Gastrocnemius medialis (tissue), 4 donors: Measurements from ENCODE around the gene CSNK2B.

Experiments
- POLR2A ChIP-seq, 2 donors: fragments of 450-650 bp; IDR thresholded peaks; one replicate each; pipeline ENCODE4 v1.6.1; 2017; ENCODE audit warnings: antibody characterized with exemption in 2 of 2, mild to moderate bottlenecking in 2 of 2, moderate library complexity in 2 of 2
- TF ChIP-seq, protein P1 (sequence below), 5 experiments: fragments of 450-650 bp in 3 of 5; fragments of 200-600 bp in 2 of 5; sonication (generic) in 2 of 5; IDR thresholded peaks in 4 of 5; conservative IDR thresholded peaks in 1 of 5; 1 replicate in 4 of 5; 2 replicates in 1 of 5; pipeline ENCODE4 v1.5.1; 2016 to 2019; ENCODE audit warnings: antibody characterized with exemption in 5 of 5, mild to moderate bottlenecking in 3 of 5, moderate library complexity in 3 of 5

DNA sequence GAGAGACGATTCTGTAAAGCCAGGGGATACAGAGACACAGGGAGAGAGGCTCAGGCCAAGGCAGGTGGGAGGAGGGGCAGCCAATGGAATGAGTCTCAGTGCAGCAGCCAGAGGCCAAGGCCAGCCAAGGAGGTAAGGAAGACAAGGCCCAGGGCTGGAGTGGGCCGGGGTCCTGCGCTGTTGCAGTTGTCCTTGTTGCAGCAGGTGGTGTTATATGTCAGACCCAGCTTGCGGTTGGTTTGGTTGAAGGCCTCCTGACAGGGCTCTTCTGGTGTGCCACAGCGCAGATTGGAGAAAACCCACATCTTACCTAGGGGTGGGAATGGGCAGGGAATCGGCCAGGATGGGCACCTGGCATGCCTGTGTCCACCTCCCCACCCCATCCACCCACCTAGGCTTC lies 53.1 kb downstream of the CSNK2B start:
- TF ChIP-seq, protein P1, sequence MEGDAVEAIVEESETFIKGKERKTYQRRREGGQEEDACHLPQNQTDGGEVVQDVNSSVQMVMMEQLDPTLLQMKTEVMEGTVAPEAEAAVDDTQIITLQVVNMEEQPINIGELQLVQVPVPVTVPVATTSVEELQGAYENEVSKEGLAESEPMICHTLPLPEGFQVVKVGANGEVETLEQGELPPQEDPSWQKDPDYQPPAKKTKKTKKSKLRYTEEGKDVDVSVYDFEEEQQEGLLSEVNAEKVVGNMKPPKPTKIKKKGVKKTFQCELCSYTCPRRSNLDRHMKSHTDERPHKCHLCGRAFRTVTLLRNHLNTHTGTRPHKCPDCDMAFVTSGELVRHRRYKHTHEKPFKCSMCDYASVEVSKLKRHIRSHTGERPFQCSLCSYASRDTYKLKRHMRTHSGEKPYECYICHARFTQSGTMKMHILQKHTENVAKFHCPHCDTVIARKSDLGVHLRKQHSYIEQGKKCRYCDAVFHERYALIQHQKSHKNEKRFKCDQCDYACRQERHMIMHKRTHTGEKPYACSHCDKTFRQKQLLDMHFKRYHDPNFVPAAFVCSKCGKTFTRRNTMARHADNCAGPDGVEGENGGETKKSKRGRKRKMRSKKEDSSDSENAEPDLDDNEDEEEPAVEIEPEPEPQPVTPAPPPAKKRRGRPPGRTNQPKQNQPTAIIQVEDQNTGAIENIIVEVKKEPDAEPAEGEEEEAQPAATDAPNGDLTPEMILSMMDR (IDR thresholded peaks at IDR 0.05 in 4 of 5, conservative IDR thresholded peaks at IDR 0.05 in 1 of 5) = no peak
- TF ChIP-seq POLR2A (IDR thresholded peaks at IDR 0.05) = no peak
